Measurements from ENCODE around the gene FCER1G. TPM values are rescaled to one million over a fixed set of nuclear protein-coding genes. Genes with fewer than 3 reads are reported as not detected.

The FCER1G gene
- total and polyA plus RNA-seq, 9 donors: 7.1 to 270 (median 28.9) TPM

GRCh38 chr1:161258439-161259344, 43.6 kb downstream of the FCER1G start, which contains the start of gene PCP4L1:
Gene PCP4L1, plus strand, starts transcription at chr1:161258745. Its CDS starts 230 bp downstream, at chr1:161258975.
- 2 to 3% (median 3%) methylated on average over 34 to 62 of the region's 62 CpGs for WGBS, 3 donors
- Histone ChIP-seq H3K4me1 (ENCODE audit: insufficient read depth) (peaks cover 7% of the 10 kb centered on the region), H3K27ac (no peak within 1 kb of the TSS), H3K36me3 (no peaks in the 10 kb centered on the region), H3K4me3 (peak within 1 kb of the TSS; percentile 41), H3K9me3 (peaks cover 0 to 3% of the 10 kb centered on the region in 2 donors), H3K27me3 (no peaks in the 10 kb centered on the region)
- TF ChIP-seq EP300 (IDR thresholded peaks at IDR 0.05) (no peak), CTCF (IDR thresholded peaks at IDR 0.05) (no peak), POLR2A (IDR thresholded peaks at IDR 0.05) (no peak)
- DNase-seq: peak; percentile 30 to 65 (median 57)
- intact Hi-C loops (cut with DNase I): no loop called here

GRCh38 chr1:161259345-161259702, 44.2 kb downstream of the FCER1G start:
- Histone ChIP-seq H3K4me3 (peak overlapping the region; percentile 41), H3K36me3 (no peaks in the 10 kb centered on the region), H3K27ac (no peak overlapping the region), H3K4me1 (ENCODE audit: insufficient read depth) (peaks cover 7% of the 10 kb centered on the region), H3K9me3 (peaks cover 0 to 3% of the 10 kb centered on the region in 2 donors), H3K27me3 (no peaks in the 10 kb centered on the region)
- 38 to 42% (median 42%) methylated on average over 6 of the region's 6 CpGs for WGBS, 3 donors
- intact Hi-C loops (cut with DNase I): no loop called here
- TF ChIP-seq POLR2A (IDR thresholded peaks at IDR 0.05) (no peak), EP300 (IDR thresholded peaks at IDR 0.05) (no peak), CTCF (IDR thresholded peaks at IDR 0.05) (no peak)
- no peak for DNase-seq

GRCh38 chr1:161259765-161260164, 44.7 kb downstream of the FCER1G start:
- intact Hi-C loops (cut with DNase I): no loop called here
- no peaks in the 10 kb centered on the region for H3K36me3 ChIP-seq
- DNase-seq: no peak
- TF ChIP-seq POLR2A (IDR thresholded peaks at IDR 0.05): no peak
- no peak for TF ChIP-seq CTCF (IDR thresholded peaks at IDR 0.05)
- TF ChIP-seq EP300 (IDR thresholded peaks at IDR 0.05): no peak
- 52 to 69% (median 68%) methylated on average over 1 of the region's 1 CpG for WGBS, 3 donors
- H3K4me3 ChIP-seq: no peak overlapping the region
- H3K27me3 ChIP-seq: no peaks in the 10 kb centered on the region
- H3K9me3 ChIP-seq: peaks cover 0 to 3% of the 10 kb centered on the region in 2 donors
- H3K27ac ChIP-seq: no peak overlapping the region
- H3K4me1 ChIP-seq (ENCODE audit: insufficient read depth): peaks cover 7% of the 10 kb centered on the region

GRCh38 chr1:161260376-161261260, 45.5 kb downstream of the FCER1G start:
- no peaks in the 10 kb centered on the region for H3K27me3 ChIP-seq
- H3K27ac ChIP-seq: no peak overlapping the region
- WGBS, 3 donors: 54 to 56% (median 54%) methylated on average over 9 of the region's 9 CpGs
- intact Hi-C loops (cut with DNase I): no loop called here
- TF ChIP-seq POLR2A (IDR thresholded peaks at IDR 0.05): no peak
- no peak for TF ChIP-seq EP300 (IDR thresholded peaks at IDR 0.05)
- no peak for TF ChIP-seq CTCF (IDR thresholded peaks at IDR 0.05)
- DNase-seq: no peak
- H3K9me3 ChIP-seq: peaks cover 0 to 3% of the 10 kb centered on the region in 2 donors
- no peak overlapping the region for H3K4me3 ChIP-seq
- H3K4me1 ChIP-seq (ENCODE audit: insufficient read depth): peaks cover 13% of the 10 kb centered on the region
- no peaks in the 10 kb centered on the region for H3K36me3 ChIP-seq
